Muscle layer of colon (tissue), 2 donors: ENCODE data around the gene CCDC102A.

Experiments used
- H3K27ac ChIP-seq: one replicate; pipeline ENCODE4 v1.7.0; 2013; ENCODE audit warnings: low read depth, mild to moderate bottlenecking, low read length, moderate library complexity
- H3K27me3 ChIP-seq, 2 donors: one replicate each; pipeline ENCODE4 v1.7.0; 2013; ENCODE audit warnings: low read length in 2 of 2, mild to moderate bottlenecking in 2 of 2; ENCODE audit not compliant: insufficient read depth in 2 of 2, control insufficient read depth in 1 of 2
- H3K36me3 ChIP-seq: one replicate; pipeline ENCODE4 v1.7.0; 2013; ENCODE audit warnings: mild to moderate bottlenecking, low read length; ENCODE audit not compliant: insufficient read depth
- H3K4me1 ChIP-seq: one replicate; pipeline ENCODE4 v1.7.0; 2013; ENCODE audit warnings: mild to moderate bottlenecking, low read length; ENCODE audit not compliant: insufficient read depth
- H3K4me3 ChIP-seq, 2 donors: one replicate each; pipeline ENCODE4 v1.7.0; 2013; ENCODE audit warnings: low read length in 2 of 2, low read depth in 1 of 2, mild to moderate bottlenecking in 1 of 2, moderate library complexity in 1 of 2
- H3K9ac ChIP-seq: one replicate; pipeline ENCODE4 v1.7.0; 2013; ENCODE audit warnings: low read length
- H3K9me3 ChIP-seq: one replicate; pipeline ENCODE4 v1.7.0; 2013; ENCODE audit warnings: mild to moderate bottlenecking, low read length
- donor health status: abdominal sarcoma.
- donor health status: Adenocarcinoma of cecum.

The CCDC102A gene

GRCh38 chr16:57513371-57514102 lies 22.8 kb downstream of the CCDC102A start:
- Histone ChIP-seq H3K27ac (peak overlapping the region; percentile 20), H3K36me3 (peaks cover 17% of the 10 kb centered on the region), H3K9ac (no peak overlapping the region), H3K4me1 (peaks cover 6% of the 10 kb centered on the region), H3K27me3 (no peaks in the 10 kb centered on the region), H3K4me3 (no peak overlapping the region), H3K9me3 (no peaks in the 10 kb centered on the region)

GRCh38 chr16:57512296-57513001 lies 23.9 kb downstream of the CCDC102A start:
- Histone ChIP-seq H3K4me3 (no peak overlapping the region), H3K27me3 (no peaks in the 10 kb centered on the region), H3K9me3 (no peaks in the 10 kb centered on the region), H3K4me1 (peaks cover 6% of the 10 kb centered on the region), H3K9ac (no peak overlapping the region), H3K36me3 (peaks cover 12% of the 10 kb centered on the region), H3K27ac (no peak overlapping the region)

- Histone ChIP-seq H3K4me1 (peaks cover 6% of the 10 kb centered on the region), H3K9me3 (no peaks in the 10 kb centered on the region), H3K4me3 (no peak overlapping the region), H3K27me3 (peaks cover 0 to 4% of the 10 kb centered on the region in 2 donors), H3K36me3 (no peaks in the 10 kb centered on the region), H3K9ac (no peak overlapping the region), H3K27ac (no peak overlapping the region)
These were observed 26.1 kb downstream of the CCDC102A start for GRCh38 chr16:57510016-57510871.

GRCh38 chr16:57509231-57509923 lies 27.0 kb downstream of the CCDC102A start:
- Histone ChIP-seq H3K27ac (no peak overlapping the region), H3K4me3 (no peak overlapping the region), H3K9me3 (no peaks in the 10 kb centered on the region), H3K36me3 (no peaks in the 10 kb centered on the region), H3K9ac (no peak overlapping the region), H3K27me3 (peaks cover 0 to 4% of the 10 kb centered on the region in 2 donors), H3K4me1 (peaks cover 6% of the 10 kb centered on the region)

- Histone ChIP-seq H3K27ac (no peak overlapping the region), H3K9me3 (no peaks in the 10 kb centered on the region), H3K4me1 (no peaks in the 10 kb centered on the region), H3K4me3 (no peak overlapping the region), H3K27me3 (peaks cover 0 to 4% of the 10 kb centered on the region in 2 donors), H3K9ac (no peak overlapping the region), H3K36me3 (no peaks in the 10 kb centered on the region)
These were observed 28.3 kb downstream of the CCDC102A start for GRCh38 chr16:57508035-57508425.

GRCh38 chr16:57507136-57508034 lies 29.0 kb downstream of the CCDC102A start:
- Histone ChIP-seq H3K9ac (no peak overlapping the region), H3K27me3 (peaks cover 0 to 4% of the 10 kb centered on the region in 2 donors), H3K4me1 (no peaks in the 10 kb centered on the region), H3K4me3 (no peak overlapping the region), H3K9me3 (no peaks in the 10 kb centered on the region), H3K36me3 (no peaks in the 10 kb centered on the region), H3K27ac (no peak overlapping the region)

GRCh38 chr16:57505169-57505568 lies 31.2 kb downstream of the CCDC102A start:
- no peaks in the 10 kb centered on the region for H3K9me3 ChIP-seq

GRCh38 chr16:57504491-57504890 lies 31.9 kb downstream of the CCDC102A start:
- no peaks in the 10 kb centered on the region for H3K9me3 ChIP-seq
- H3K9ac ChIP-seq, result no peak overlapping the region
- H3K27ac ChIP-seq, result no peak overlapping the region
- H3K27me3 ChIP-seq, result peaks cover 0 to 4% of the 10 kb centered on the region in 2 donors
- no peaks in the 10 kb centered on the region for H3K4me1 ChIP-seq
- no peaks in the 10 kb centered on the region for H3K36me3 ChIP-seq
- H3K4me3 ChIP-seq, result no peak overlapping the region

More at GRCh38 chr16:57505169-57505568, 31.2 kb downstream of the CCDC102A start:
- Histone ChIP-seq H3K4me3 (no peak overlapping the region), H3K27ac (no peak overlapping the region), H3K9ac (no peak overlapping the region), H3K36me3 (no peaks in the 10 kb centered on the region), H3K4me1 (no peaks in the 10 kb centered on the region), H3K27me3 (peaks cover 0 to 4% of the 10 kb centered on the region in 2 donors)

- Histone ChIP-seq H3K27ac (no peak overlapping the region), H3K4me3 (no peak overlapping the region), H3K9ac (no peak overlapping the region), H3K9me3 (no peaks in the 10 kb centered on the region), H3K4me1 (no peaks in the 10 kb centered on the region), H3K27me3 (peaks cover 0 to 4% of the 10 kb centered on the region in 2 donors), H3K36me3 (no peaks in the 10 kb centered on the region)
These were observed 32.4 kb downstream of the CCDC102A start for GRCh38 chr16:57504001-57504400.

- Histone ChIP-seq H3K9me3 (no peaks in the 10 kb centered on the region), H3K27ac (no peak overlapping the region), H3K36me3 (no peaks in the 10 kb centered on the region), H3K9ac (no peak overlapping the region), H3K4me3 (no peak overlapping the region), H3K27me3 (peaks cover 0 to 4% of the 10 kb centered on the region in 2 donors), H3K4me1 (no peaks in the 10 kb centered on the region)
These were observed 33.0 kb downstream of the CCDC102A start for GRCh38 chr16:57503366-57503765.
